Measurements from ENCODE around the gene PDE9A. TPM values are rescaled to one million over a fixed set of nuclear protein-coding genes. Genes with fewer than 3 reads are reported as not detected.

The PDE9A gene
- total RNA-seq, 4 donors from 2014 or later = 26.7 to 30.6 (median 28.7) TPM

GRCh38 chr21:42781971-42782722 is 128.7 kb downstream of the PDE9A start:
- peaks cover 0 to 35% of the 10 kb centered on the region in 2 donors for H3K27me3 ChIP-seq
- H3K9me3 ChIP-seq = no peaks in the 10 kb centered on the region
- WGBS, 2 donors = 76 to 77% methylated on average over 14 of the region's 14 CpGs
- peak overlapping the region in 1 of 4 donors; percentile 40 for H3K4me3 ChIP-seq
- peaks cover 0 to 23% (median 8%) of the 10 kb centered on the region in 4 donors for H3K4me1 ChIP-seq
- TF ChIP-seq CTCF (IDR thresholded peaks at IDR 0.05) (no peak), EP300 (IDR thresholded peaks at IDR 0.05) (no peak), POLR2A (IDR thresholded peaks at IDR 0.05) (no peak)
- no peak for DNase-seq (ENCODE audit: low spot score in 2 of 2)
- peak overlapping the region in 1 of 4 donors; percentile 41 for H3K27ac ChIP-seq
- peaks cover 0 to 4% (median 0%) of the 10 kb centered on the region in 3 donors for H3K36me3 ChIP-seq

- no peak for DNase-seq (ENCODE audit: low spot score in 2 of 2)
- Histone ChIP-seq H3K4me3 (no peak overlapping the region), H3K4me1 (peaks cover 0 to 23% (median 8%) of the 10 kb centered on the region in 4 donors), H3K36me3 (no peaks in the 10 kb centered on the region), H3K27me3 (peaks cover 0 to 37% of the 10 kb centered on the region in 2 donors), H3K27ac (peak overlapping the region in 1 of 4 donors; percentile 41), H3K9me3 (peaks cover 0 to 2% (median 0%) of the 10 kb centered on the region in 4 donors)
- 66 to 74% methylated on average over 10 of the region's 10 CpGs for WGBS, 2 donors
- TF ChIP-seq CTCF (IDR thresholded peaks at IDR 0.05) (no peak), EP300 (IDR thresholded peaks at IDR 0.05) (no peak)
Observed at GRCh38 chr21:42782723-42783242, 129.4 kb downstream of the PDE9A start.

- H3K27ac ChIP-seq = peak overlapping the region in 3 of 4 donors; percentile 64 to 81 (median 73)
- H3K4me1 ChIP-seq = peaks cover 0 to 23% (median 8%) of the 10 kb centered on the region in 4 donors
- H3K27me3 ChIP-seq = peaks cover 0 to 37% of the 10 kb centered on the region in 2 donors
- peaks cover 0 to 4% (median 0%) of the 10 kb centered on the region in 4 donors for H3K9me3 ChIP-seq
- DNase-seq (ENCODE audit: low spot score in 2 of 2) = no peak
- WGBS, 2 donors = 54 to 62% methylated on average over 8 of the region's 8 CpGs
- no peak for TF ChIP-seq POLR2A (IDR thresholded peaks at IDR 0.05)
- no peak overlapping the region for H3K4me3 ChIP-seq
- H3K36me3 ChIP-seq = no peaks in the 10 kb centered on the region
Observed at GRCh38 chr21:42784276-42784675, 130.9 kb downstream of the PDE9A start.

GRCh38 chr21:42784896-42785451 is 131.6 kb downstream of the PDE9A start:
- peaks cover 0 to 23% (median 8%) of the 10 kb centered on the region in 4 donors for H3K4me1 ChIP-seq
- peaks cover 0 to 4% (median 0%) of the 10 kb centered on the region in 4 donors for H3K9me3 ChIP-seq
- no peak overlapping the region for H3K4me3 ChIP-seq
- no peak overlapping the region for H3K27ac ChIP-seq
- no peak for TF ChIP-seq POLR2A (IDR thresholded peaks at IDR 0.05)
- TF ChIP-seq CTCF (IDR thresholded peaks at IDR 0.05) = no peak
- TF ChIP-seq EP300 (IDR thresholded peaks at IDR 0.05) = no peak
- H3K27me3 ChIP-seq = peaks cover 0 to 37% of the 10 kb centered on the region in 2 donors
- no peaks in the 10 kb centered on the region for H3K36me3 ChIP-seq
- no peak for DNase-seq (ENCODE audit: low spot score in 2 of 2)
- 92 to 95% methylated on average over 8 to 14 of the region's 17 CpGs for WGBS, 2 donors

GRCh38 chr21:42785666-42786427 is 132.4 kb downstream of the PDE9A start:
- 90 to 93% methylated on average over 24 to 28 of the region's 28 CpGs for WGBS, 2 donors
- no peak overlapping the region for H3K4me3 ChIP-seq
- no peak for DNase-seq (ENCODE audit: low spot score in 2 of 2)

More at GRCh38 chr21:42785666-42786427, 132.4 kb downstream of the PDE9A start:
- TF ChIP-seq POLR2A (IDR thresholded peaks at IDR 0.05) (no peak), EP300 (IDR thresholded peaks at IDR 0.05) (no peak), CTCF (IDR thresholded peaks at IDR 0.05) (no peak)
- peaks cover 0 to 29% of the 10 kb centered on the region in 2 donors for H3K27me3 ChIP-seq
- peaks cover 0 to 19% (median 7%) of the 10 kb centered on the region in 4 donors for H3K4me1 ChIP-seq
- H3K36me3 ChIP-seq = no peaks in the 10 kb centered on the region
- H3K9me3 ChIP-seq = peaks cover 0 to 4% (median 0%) of the 10 kb centered on the region in 4 donors
- no peak overlapping the region for H3K27ac ChIP-seq
